Tibial nerve (tissue), 4 donors: ENCODE data around the gene SH3GL3.

Source experiments
- EP300 ChIP-seq, 2 donors: sonication (generic); formaldehyde crosslinking; IDR thresholded peaks; one replicate each; pipeline ENCODE4 v1.6.1; 2017; ENCODE audit warnings: antibody characterized with exemption in 2 of 2, mild to moderate bottlenecking in 1 of 2
- POLR2A ChIP-seq, 2 donors: fragments of 450-650 bp; IDR thresholded peaks; one replicate each; pipeline ENCODE4 v1.6.1; 2017; ENCODE audit warnings: antibody characterized with exemption in 2 of 2, mild to moderate bottlenecking in 2 of 2, moderate library complexity in 2 of 2
- TF ChIP-seq, protein P1 (sequence below), 5 experiments: fragments of 200-600 bp in 3 of 5; fragments of 450-650 bp in 2 of 5; sonication (generic) in 3 of 5; IDR thresholded peaks; one replicate each; pipeline ENCODE4 v1.5.1; 2016 to 2019; ENCODE audit warnings: antibody characterized with exemption in 5 of 5, mild to moderate bottlenecking in 3 of 5, moderate library complexity in 2 of 5

DNA sequence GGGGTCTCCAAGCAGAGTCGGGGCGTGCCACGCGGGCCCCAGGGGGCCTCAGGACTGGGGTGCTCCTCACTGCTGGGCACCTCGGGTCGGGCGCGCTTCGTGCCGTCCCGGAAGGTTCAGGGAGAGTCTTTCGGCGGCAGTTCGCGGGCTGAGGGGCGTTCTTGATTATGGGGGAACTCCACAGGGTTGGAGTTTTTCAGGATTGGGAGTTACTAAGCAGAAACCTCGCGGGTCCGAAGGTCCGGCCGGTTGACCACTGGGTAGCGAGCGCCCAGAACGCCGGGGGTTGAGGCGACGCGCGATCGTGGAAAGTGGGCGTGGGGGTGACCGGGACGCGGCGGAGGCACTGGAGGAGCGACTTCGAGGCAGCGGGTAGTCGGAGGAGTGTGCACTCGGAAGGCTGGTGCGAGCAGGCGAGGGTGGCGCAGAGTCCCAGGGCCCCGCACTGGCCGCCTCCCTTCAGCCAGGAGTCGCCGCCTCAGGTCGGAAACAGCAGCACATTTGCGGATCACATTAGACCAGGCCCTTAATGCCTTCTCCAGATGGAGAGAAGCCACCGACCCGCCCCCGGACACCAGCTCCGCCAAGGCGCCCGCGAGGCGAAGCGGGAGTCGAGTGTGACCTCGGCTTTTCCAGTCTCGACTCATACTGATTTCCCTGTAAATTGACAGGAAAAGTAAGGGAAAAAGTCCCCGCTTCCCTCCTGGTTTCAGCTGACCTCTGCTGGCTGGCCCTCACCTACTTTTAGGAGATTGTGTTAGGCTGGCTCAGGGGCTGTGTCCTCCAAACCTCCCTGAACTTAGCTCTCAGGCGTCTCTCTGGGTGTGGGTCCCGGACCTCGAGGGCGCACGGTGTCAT, 207.5 kb downstream of the SH3GL3 start:
- TF ChIP-seq POLR2A (IDR thresholded peaks at IDR 0.05) (no peak), EP300 (IDR thresholded peaks at IDR 0.05) (no peak)
- TF ChIP-seq, protein P1, sequence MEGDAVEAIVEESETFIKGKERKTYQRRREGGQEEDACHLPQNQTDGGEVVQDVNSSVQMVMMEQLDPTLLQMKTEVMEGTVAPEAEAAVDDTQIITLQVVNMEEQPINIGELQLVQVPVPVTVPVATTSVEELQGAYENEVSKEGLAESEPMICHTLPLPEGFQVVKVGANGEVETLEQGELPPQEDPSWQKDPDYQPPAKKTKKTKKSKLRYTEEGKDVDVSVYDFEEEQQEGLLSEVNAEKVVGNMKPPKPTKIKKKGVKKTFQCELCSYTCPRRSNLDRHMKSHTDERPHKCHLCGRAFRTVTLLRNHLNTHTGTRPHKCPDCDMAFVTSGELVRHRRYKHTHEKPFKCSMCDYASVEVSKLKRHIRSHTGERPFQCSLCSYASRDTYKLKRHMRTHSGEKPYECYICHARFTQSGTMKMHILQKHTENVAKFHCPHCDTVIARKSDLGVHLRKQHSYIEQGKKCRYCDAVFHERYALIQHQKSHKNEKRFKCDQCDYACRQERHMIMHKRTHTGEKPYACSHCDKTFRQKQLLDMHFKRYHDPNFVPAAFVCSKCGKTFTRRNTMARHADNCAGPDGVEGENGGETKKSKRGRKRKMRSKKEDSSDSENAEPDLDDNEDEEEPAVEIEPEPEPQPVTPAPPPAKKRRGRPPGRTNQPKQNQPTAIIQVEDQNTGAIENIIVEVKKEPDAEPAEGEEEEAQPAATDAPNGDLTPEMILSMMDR (IDR thresholded peaks at IDR 0.05), result no peak
